Fibroblast of skin of left quadriceps (primary cell): ENCODE data around the gene MYPN.
A peak's percentile ranks its signal among the peaks of the same experiment; 100 is the strongest.
"Not testable (repeated sequence)": the region's sequence is repeated elsewhere in the genome, so short reads cannot be mapped to it uniquely, and the experiment has no call there.

Experiments
- DNase-seq, 2 experiments: peaks; one replicate each; pipeline ENCODE4 v3.0.0-alpha.2; 2013; ENCODE audit warnings: low read depth in 2 of 2

MYPN gene

GRCh38 chr10:68224810-68225209 lies 115.5 kb downstream of the MYPN start:
- DNase-seq = no peak

GRCh38 chr10:68230268-68230667 lies 121.0 kb downstream of the MYPN start:
- DNase-seq = no peak

GRCh38 chr10:68231106-68231816 lies 122.0 kb downstream of the MYPN start:
- DNase-seq = no peak

GRCh38 chr10:68231817-68232251 lies 122.5 kb downstream of the MYPN start, which contains the start of gene ATOH7:
Gene ATOH7 (minus strand): TSS chr10:68232113. CDS start chr10:68231677, 436 bp downstream.
- DNase-seq = no peak

- DNase-seq = no peak
Measured at GRCh38 chr10:68233046-68233445, 123.8 kb downstream of the MYPN start.

- DNase-seq = no peak
Measured at GRCh38 chr10:68235111-68235510, 125.8 kb downstream of the MYPN start.

- no peak for DNase-seq
Measured at GRCh38 chr10:68235581-68235980, 126.3 kb downstream of the MYPN start.

GRCh38 chr10:68237173-68237572 lies 127.9 kb downstream of the MYPN start:
- DNase-seq = no peak

GRCh38 chr10:68238371-68238770 lies 129.1 kb downstream of the MYPN start:
- DNase-seq = no peak

- no peak for DNase-seq
Measured at GRCh38 chr10:68239069-68239468, 129.8 kb downstream of the MYPN start.

- DNase-seq = no peak
Measured at GRCh38 chr10:68239596-68240150, 130.4 kb downstream of the MYPN start.

GRCh38 chr10:68242051-68242450 lies 132.8 kb downstream of the MYPN start:
- DNase-seq = peak in 1 of 2 experiments; percentile 23

GRCh38 chr10:68246397-68246796 lies 137.1 kb downstream of the MYPN start:
- DNase-seq = not testable (repeated sequence)

GRCh38 chr10:68247931-68248330 lies 138.6 kb downstream of the MYPN start:
- no peak for DNase-seq

- DNase-seq = no peak
Measured at GRCh38 chr10:68249297-68249696, 140.0 kb downstream of the MYPN start.

- no peak for DNase-seq
Measured at GRCh38 chr10:68251151-68251550, 141.9 kb downstream of the MYPN start.

GRCh38 chr10:68251625-68252495 lies 142.6 kb downstream of the MYPN start:
- no peak for DNase-seq

- DNase-seq = no peak
Measured at GRCh38 chr10:68253346-68253745, 144.1 kb downstream of the MYPN start.

GRCh38 chr10:68261132-68261856 lies 152.0 kb downstream of the MYPN start:
- DNase-seq = no peak
